Hippocampal formation (tissue), 2 donors: Measurements from ENCODE around the gene ALDH1A2.
"Not testable (repeated sequence)": the region's sequence is repeated elsewhere in the genome, so short reads cannot be mapped to it uniquely, and the experiment has no call there.

Experiments
- DNase-seq, 2 donors: peaks; one replicate each; lab custom pipeline; 2025; lab: John Stamatoyannopoulos, UW

ALDH1A2 gene

DNA sequence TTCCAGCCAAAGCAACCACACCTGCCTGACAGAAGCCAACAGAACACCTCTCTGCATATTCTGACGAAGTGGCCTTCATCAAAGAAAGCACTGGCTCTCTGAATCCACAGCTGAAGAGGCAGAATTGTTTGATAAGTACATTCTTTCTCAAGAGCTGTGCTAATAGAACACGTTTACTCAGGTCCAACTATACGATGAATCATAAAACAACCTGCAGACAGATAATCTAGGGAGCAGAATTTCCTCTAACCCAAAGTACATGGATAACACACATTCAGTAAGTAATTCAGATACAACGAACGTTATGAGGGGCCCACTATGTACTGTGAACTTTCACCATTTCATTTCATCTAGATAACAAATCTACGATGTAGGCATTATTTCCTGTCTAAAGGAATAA, 25.4 kb downstream of the ALDH1A2 start:
- no peak for DNase-seq

DNA sequence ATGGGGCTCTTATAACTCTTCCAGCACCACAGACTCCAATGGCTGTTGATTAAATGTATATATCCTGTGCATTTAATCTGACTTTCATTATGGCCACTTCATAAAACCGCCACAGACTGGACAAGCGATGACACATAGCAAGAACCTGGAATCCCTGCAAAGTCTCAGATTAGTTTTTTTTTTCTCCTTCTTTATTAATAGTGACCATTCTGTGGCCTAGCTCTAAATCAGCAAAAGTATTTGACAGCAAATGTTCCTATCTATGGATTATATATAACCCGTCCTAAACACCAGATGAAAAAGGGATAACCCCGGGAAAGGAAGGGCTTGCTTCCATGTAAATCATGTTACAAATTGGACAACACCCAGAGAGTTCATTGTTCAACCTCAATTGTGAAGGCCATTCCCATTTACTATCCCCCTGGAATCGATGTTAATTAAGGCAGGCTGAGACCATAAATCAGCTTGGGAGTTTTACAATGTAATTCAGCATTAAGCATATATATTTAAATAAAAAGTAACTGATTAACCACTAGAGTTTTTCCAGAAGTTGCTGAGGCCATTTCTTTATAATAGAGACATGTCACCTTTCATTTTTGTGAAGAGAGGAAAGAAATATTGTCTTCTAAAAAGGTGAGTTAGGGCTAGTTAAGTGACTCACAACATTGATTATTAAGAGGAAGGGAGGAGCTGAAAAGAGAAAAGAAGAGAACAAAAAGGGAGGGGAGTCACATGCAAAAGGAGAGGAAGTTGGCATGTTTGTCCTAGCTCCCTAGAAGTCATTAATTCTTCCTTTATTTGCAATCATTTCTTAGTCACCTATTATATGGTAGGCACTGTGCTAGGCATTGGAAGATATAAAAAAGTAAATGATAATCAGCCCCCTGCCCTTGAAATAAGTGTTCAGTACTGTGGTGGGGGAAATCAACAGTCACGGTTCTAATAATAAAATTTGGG, 26.2 kb downstream of the ALDH1A2 start:
- no peak for DNase-seq

DNA sequence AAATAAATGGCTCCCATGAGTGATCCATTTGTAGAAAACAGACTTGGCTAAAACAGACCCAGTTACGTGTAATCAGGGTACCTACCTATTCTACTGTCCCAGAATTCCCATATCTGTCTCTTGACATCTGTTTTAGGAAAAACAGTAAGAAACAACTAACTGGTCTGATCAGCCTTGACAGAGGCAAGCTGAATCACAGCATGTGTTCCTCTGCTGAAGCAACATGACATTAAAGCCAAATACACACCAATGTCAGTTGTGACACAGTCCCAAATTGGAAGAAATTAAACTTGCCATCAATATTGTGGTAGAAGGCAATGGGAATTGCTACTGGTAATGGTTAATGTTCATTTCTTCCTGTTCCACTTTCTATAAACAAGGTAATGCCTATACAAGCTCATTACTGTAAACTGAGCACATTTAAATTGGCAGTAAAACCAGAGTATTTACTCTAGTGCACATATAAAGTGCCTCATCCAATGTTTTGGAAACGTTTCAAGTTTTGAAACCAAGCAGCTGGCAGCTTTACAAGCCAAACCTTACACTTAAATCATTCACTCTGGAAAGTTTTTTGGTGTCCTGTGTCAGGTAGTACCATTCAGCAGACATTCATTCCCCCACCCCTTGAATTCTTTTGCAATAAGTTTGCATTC, 27.0 kb downstream of the ALDH1A2 start:
- DNase-seq, result no peak

DNA sequence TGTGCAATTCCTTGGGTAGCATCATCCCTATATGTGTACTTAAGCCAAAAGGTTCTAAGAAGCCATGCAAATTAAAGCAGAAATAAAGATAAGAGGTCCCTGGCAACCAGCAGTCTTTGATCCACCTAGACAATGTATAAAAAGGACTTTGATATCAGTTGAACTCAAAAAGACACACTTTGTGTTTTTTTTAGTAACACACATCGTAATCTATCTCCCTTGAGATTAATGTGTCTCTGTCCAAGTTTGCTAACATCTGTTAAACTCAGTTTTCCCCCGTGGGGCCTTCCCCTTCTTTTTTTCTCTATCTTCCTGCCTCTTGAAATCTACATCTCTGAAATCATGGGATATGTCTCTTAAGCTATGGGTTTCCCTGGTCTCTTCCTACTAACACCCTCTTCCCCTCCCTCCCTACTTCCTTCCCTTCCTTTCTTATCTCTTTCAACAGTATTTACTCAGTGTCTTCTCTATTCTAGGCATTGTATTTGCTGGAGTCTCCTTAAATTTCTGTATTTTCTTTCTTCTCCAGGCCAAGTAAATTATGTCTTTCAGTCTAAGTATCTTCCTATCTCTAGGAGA, 27.7 kb downstream of the ALDH1A2 start:
- DNase-seq, result no peak

DNA sequence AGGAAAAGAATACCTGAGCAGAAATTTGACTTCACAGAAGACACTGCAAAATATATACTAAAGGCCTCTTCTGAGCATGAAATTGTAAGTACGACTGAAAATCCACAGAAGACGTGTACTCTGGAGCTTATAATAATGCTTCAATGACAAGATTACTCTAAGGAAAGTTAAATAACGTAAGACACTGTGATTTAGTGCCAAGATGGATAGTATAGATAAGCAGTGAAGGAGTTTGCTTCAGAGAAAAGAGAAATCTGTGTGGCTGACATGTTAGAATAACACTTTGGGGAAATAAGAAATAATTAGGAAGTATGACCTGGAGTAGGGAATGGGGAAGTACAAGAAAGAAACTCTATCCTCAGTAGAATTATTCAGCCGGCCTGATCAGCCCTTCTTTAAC, 28.9 kb downstream of the ALDH1A2 start:
- DNase-seq, result no peak

DNA sequence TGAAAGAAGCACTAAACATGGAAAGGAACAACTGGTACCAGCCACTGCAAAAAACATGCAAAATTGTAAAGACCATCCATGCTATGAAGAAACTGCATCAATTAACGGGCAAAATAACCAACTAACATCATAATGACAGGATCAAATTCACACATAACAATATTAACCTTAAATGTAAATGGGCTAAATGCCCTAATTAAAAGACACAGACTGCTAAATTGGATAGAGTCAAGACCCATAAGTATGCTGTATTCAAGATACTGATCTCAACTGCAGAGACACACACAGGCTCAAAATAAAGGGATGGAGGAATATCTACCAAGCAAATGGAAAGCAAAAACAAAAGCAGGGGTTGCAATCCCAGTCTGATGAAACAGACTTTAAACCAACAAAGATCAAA, 37.1 kb downstream of the ALDH1A2 start:
- DNase-seq, result not testable (repeated sequence)

DNA sequence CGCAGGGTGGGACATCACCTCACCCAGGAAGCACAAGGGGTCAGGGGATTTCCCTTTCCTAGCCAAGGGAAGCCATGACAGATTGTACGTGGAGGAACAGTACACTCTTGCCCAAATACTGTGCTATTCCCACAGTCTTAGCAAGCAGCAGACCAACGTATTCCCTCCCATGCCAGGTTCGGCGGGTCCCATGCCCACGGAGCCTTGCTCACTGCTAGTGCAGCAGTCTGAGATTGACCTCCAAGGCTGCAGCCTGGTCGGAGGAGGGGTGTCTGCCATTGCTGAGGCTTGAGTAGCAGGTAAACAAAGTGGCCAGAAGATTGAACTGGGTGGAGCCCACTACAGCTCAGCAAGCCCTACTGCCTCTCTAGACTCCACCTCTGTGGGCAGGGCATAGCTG, 39.0 kb downstream of the ALDH1A2 start:
- DNase-seq, result no peak

DNA sequence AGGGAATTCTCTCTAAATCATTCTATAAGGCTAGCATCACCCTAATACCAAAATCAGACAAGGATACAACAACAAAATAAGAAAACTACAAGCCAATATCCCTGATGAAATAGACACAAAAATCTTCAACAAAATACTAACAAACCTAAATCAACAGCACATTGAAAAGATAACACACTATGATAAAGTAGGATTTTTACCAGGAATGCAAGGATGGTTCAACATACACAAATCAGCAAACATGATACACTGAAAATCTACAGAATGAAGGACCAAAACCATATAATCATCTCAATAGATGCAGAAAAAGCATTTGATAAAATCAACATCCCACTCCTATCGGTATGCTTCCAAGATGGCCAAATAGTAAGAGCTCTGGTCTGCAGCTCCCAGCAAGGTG, 39.5 kb downstream of the ALDH1A2 start:
- no peak for DNase-seq

DNA sequence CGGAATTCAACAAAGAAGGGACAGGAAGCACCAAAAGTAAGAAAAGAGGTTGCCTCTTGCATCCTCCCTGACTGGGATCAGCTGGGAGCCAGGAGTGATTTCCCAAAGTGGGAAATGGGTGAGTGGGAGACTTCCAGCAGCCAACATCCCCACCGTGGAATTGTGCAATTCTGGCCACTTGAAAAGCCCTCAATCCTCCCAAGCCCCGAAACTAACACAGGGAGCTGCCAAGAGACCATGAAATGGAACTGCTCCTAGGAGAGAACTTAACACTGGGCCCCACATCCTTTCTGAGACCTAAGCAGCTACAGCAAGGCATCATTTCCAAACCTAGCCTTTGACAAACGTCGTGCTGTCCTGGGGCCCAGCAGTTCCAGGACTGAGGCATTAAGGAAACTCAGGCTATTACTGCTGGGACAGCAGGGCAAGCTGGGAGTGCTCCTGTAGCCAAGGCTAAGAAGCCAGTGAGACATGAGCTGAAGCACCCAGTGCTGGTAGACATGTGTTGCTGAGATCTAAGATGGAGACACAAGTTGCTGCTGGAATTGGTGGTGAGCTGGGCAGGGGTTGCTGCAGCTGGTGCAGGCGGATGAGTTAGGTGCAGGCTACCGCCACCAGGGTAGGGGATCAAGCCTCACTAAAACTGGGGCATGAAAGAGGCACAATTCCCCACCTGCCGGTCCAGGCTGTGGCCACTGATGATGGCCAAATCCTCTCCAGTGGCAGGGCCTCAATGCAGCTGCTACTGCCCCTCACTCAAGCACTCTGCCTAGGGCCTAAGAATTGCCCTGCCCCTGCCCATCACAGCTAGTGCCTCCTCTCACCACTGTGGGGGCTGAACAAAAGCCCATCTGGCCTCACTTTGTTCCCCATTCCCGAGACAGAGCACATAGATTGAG, 43.9 kb downstream of the ALDH1A2 start:
- no peak for DNase-seq

DNA sequence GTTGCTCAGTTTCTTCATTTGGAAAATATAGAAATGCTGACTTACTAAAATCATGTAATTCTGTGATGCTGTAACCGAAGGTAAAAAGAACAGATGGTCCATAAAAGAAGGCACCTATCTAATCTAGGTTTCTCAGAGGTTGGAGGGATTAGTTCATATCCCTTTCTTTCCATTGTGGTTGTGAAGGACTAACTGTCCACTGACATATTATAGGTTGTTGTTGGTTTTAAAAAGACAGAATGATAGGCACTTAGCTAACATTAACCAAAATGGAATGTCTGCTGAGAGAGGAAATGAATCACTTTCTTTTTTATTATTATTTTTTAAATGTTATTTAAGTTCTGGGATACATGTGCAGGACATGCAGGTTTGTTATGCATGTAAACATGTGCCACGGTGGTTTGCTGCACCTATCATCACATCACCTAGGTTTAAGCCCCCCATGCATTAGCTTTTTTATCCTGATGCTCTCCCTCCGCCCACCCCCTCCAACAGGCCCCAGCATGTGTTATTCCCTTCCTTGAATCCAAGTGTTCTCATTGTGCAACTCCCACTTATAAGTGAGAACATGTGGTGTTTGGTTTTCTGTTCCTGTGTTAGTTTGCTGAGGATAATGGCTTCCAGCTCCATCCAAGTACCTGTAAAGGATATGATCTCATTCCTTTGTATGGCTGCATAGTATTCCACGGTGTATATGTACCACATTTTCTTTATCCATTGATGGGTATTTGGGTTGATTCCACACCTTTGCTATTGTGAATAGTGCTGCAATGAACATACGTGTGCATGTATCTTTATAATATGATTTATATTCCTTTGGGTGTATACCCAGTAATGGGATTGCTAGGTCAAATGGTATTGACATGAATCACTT, 45.8 kb downstream of the ALDH1A2 start:
- DNase-seq, result no peak

DNA sequence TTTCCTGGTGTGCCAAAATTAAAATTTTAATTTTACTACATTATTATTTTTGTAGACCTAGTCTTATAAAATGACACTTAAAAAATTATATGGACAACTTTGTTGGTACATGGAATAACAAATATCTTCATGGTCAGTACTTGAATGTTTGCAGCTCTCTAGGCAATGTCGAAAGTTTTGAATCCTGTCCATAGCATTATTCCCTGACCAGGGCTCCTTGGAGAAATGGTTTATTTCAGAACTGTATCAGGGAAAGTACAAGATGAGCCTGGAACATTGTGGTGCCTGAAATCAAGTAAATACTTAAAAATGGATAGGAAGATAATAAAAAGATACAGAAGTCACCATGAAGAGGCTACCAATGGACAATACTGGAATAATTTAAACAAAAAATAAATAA, 47.6 kb downstream of the ALDH1A2 start:
- DNase-seq, result no peak

DNA sequence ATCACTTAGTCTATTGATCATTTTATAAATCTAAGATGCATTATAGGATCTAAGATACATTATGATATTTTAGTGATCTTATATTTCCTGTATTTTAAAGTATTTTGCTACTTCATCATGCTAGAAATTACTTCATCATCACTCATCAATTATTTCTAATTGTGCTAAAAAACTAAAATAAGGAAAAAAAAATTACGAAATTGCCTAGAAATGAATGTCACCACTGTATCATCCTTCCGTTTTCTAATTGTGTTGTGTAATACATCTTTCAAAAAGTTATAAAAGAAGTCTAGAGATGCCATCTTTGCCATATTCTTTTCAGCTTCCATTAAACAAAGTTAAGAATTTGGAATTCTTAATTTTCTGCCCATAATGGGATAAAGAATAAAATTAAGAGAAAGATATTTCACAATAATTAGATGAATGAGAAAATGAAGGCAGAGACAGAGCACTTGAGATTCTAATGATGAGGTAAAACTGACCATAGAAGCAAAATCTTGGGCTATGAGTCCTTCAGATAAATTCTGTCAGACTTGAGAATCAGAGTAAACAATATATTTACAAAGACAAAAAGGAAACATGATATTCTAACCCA, 48.8 kb downstream of the ALDH1A2 start:
- no peak for DNase-seq

DNA sequence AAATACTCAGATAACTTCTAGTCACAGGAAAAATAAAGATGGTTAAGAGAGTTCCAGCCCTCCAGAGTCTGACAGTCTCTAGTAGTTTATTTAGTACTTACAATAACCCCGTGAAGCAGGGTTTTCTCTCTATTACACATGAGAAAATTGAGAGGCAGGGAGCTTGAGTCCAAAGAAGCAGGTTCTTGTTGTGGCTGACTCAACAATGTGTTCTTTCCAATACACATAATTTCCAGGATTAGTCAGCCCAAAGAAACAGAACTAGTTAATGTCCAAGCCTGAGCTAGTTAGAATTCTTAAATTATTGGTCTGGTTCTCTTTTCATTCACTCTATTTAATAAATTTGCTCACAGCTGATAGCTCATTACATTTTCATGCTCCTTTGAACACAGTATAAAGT, 49.9 kb downstream of the ALDH1A2 start:
- DNase-seq, result no peak

DNA sequence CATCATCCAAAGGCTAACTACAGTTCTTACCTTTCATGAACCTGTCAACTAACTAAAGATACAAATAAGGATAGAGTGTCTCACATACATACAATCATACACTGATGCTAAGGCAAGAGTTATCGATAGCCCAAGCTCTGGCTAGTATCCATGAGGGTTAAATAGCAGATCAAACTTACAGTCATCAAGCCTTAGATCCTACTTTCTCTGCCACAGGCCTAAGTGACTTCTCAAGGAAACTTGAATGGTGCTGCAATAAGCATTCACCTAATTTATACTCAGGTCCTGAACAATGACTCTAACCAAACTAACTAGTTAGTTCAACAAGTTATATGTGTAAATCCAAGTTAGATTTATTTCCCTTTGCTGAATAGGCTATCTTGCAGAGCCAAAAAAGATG, 51.0 kb downstream of the ALDH1A2 start:
- no peak for DNase-seq

DNA sequence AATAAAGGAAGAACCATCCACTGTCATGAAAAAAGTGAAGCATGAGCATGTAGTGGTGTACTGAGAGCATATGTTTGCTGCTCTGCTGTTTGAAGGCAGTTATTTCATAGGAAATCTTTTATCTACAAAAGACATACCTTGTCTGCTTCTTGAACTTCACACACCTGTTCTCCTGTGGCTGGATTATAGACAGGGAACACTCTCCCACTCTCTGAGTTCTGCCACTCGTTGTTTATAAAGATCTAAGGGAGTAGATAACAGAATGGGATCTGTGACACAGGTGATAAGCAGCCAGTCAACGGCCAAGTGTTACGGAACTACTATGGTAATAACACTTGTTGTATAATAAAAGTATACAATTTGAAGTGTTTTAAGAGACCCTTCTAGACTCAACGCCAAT, 51.5 kb downstream of the ALDH1A2 start:
- DNase-seq, result no peak

DNA sequence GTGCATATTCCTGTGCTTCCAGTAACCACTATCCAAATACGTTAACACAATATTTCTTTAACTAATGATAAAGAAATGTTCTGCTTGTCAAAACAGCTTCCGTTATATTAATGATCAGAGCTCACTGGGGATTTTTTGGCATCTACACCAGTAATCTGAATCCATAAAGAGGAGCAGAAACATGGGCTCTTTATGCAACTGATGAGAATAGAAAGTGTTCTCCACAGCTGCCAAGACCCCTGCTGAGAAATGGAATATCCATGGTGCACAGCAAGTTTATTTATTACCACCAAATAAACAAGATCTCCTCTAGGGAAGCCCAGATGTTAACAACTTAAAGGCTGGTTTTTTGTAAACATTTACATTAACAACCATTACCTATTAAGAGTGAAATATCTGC, 54.5 kb downstream of the ALDH1A2 start:
- DNase-seq, result no peak

DNA sequence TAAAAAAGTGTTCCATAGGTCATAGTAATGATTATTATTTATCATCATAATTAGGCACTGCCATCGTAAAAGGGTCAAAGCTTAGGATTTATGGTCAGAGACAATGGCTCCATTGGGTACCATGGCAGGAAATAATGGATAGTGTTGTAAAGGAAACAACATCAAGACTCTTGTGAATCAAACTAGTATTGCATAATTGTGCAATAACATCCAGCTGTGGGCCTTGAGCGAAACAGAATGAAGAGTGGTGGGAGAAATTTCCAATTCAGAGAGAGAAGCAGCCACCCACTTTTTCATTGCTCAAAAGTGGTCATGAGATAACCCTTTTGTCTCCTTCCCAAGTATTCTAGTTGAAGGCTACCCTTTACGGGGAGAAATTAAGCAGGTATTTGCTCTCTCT, 61.7 kb downstream of the ALDH1A2 start:
- DNase-seq, result no peak

DNA sequence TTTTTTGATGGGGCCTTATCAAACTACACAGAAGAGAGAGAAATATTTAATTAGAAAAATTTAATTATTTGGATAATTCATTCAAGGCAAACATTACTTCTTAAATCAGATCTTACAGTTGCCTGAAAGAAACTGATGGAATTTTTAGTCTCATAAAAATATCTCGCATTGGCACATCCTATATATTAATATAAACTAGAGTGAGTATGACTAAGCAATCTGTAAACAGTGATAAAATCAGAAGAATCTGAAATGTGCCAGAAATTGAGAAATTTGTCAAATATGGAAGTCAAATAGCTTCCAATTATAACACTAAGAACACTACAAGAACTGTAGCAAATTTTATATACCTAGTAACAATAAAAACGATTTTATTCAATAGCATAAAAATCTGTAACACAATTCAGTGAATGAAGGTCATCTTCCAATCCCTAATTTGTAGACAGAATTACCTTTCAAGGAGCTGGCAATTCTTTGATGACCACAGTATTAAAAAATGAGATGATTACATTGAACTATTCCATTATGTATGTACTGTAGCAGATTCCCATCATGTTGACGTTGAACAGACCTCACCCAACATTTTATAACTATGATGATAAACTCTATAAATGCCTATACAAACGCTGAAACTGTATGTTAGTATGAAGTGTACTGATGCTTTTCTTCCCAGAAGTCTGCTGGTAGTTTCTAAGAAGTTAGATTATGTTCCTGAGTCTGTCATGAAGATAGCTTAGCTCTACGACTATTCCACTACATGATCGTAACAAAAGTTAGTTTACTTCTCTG, 63.0 kb downstream of the ALDH1A2 start:
- DNase-seq, result no peak

DNA sequence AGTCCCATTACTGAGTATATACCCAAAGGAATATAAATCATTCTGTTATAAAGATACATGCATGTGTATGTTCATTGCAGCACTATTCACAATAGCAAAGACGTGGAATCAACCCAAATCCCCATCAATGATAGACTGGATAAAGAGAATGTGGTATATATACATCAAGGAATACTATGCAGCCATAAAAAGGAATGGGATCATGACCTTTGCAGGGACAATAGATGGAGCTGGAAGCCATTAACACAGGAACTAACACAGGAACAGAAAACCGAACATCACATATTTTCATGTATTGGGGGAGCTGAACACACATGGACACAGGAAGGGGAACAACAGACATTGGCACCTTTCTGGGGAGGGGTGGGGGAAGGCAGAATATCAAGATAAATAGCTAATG, 65.8 kb downstream of the ALDH1A2 start:
- DNase-seq, result not testable (repeated sequence)

DNA sequence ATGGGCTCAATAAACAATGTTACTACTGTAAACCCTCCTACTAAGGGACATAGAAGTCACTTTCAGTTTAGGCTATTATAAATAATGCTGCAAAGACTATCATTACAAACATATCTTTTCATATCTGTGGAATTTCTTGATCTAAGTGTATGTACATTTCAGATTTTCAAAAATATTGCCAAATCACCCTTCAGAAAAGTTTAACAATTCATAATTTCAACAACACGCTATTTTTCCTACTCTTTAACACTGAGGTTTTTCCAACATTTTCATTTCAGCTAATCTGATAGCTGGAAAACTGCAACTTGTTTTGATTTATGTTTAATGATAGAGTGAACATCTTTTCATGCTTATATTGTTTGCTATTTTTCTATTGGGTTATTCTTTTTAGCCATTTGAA, 69.0 kb downstream of the ALDH1A2 start:
- DNase-seq, result no peak
